ENCODE results near the gene GATA3. TPM values are rescaled to one million over a fixed set of nuclear protein-coding genes. Genes with fewer than 3 reads are reported as not detected.

GATA3 gene
- total and polyA plus RNA-seq, 8 donors, result 1.7 to 4.7 (median 2.7) TPM

DNA sequence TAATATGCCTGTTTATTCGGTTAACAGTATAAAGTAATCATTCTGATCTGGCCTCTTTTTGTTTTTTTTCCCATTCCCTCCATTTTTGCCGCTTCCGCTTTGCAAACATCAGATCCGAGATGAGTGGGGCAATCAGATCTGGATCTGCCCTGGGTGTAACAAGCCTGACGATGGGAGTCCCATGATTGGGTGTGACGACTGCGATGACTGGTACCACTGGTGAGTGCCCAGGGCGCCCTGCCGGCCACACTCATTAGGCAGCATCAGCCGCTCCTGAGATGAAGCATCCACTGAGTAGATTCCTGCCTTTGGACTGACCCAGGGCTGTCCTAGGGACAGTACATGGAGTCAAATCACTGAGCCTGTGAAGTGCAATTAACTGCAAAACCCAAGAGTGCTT lies 40.9 kb upstream of the GATA3 start:
- H3K27me3 ChIP-seq, result no peaks in the 10 kb centered on the region
- DNase-seq (no peak), ATAC-seq (no peak)
- H3K36me3 ChIP-seq, result peaks cover 0 to 57% of the 10 kb centered on the region in 2 donors
- intact Hi-C loops (cut with DNase I), result no loop called here
- TF ChIP-seq, protein P1, sequence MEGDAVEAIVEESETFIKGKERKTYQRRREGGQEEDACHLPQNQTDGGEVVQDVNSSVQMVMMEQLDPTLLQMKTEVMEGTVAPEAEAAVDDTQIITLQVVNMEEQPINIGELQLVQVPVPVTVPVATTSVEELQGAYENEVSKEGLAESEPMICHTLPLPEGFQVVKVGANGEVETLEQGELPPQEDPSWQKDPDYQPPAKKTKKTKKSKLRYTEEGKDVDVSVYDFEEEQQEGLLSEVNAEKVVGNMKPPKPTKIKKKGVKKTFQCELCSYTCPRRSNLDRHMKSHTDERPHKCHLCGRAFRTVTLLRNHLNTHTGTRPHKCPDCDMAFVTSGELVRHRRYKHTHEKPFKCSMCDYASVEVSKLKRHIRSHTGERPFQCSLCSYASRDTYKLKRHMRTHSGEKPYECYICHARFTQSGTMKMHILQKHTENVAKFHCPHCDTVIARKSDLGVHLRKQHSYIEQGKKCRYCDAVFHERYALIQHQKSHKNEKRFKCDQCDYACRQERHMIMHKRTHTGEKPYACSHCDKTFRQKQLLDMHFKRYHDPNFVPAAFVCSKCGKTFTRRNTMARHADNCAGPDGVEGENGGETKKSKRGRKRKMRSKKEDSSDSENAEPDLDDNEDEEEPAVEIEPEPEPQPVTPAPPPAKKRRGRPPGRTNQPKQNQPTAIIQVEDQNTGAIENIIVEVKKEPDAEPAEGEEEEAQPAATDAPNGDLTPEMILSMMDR (IDR thresholded peaks at IDR 0.05), result no peak
- no peaks in the 10 kb centered on the region for H3K9me3 ChIP-seq
- H3K4me1 ChIP-seq, result no peaks in the 10 kb centered on the region
- H3K27ac ChIP-seq, result no peak overlapping the region
- no peak overlapping the region for H3K4me3 ChIP-seq

DNA sequence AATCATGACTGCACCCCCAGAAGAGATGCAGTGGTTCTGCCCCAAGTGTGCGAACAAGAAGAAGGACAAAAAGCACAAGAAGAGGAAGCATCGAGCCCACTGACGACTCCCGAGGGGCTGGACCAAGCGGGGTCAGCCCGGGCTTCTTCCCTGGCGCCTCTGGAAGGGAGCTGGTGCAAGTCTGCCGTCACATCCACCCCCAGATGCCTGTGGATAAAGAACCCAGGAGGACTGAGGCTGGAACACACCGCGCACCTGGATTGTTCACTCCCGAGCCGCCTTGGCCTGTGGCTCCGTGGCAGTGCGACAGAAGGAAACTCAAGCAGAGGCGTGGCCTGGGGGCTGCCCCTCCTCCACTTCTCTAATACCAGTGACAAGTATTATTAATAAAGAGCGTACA lies 39.8 kb upstream of the GATA3 start:
- intact Hi-C loops (cut with DNase I), result no loop called here
- H3K4me1 ChIP-seq, result no peaks in the 10 kb centered on the region
- DNase-seq, result no peak
- no peak overlapping the region for H3K27ac ChIP-seq
- no peak for ATAC-seq
- no peak overlapping the region for H3K4me3 ChIP-seq
- H3K36me3 ChIP-seq, result peaks cover 0 to 48% of the 10 kb centered on the region in 2 donors
- H3K9me3 ChIP-seq, result no peaks in the 10 kb centered on the region
- no peaks in the 10 kb centered on the region for H3K27me3 ChIP-seq
- TF ChIP-seq, protein P1 (IDR thresholded peaks at IDR 0.05), result no peak

GRCh38 chr10:8017277-8017676 lies 37.2 kb upstream of the GATA3 start:
- H3K4me1 ChIP-seq, result no peaks in the 10 kb centered on the region
- ATAC-seq (no peak), DNase-seq (no peak)
- no peak overlapping the region for H3K4me3 ChIP-seq
- TF ChIP-seq, protein P1 (IDR thresholded peaks at IDR 0.05), result no peak
- H3K27ac ChIP-seq, result no peak overlapping the region
- no peaks in the 10 kb centered on the region for H3K9me3 ChIP-seq
- H3K36me3 ChIP-seq, result peaks cover 0 to 28% of the 10 kb centered on the region in 2 donors
- no peaks in the 10 kb centered on the region for H3K27me3 ChIP-seq
- intact Hi-C loops (cut with DNase I), result no loop called here

DNA sequence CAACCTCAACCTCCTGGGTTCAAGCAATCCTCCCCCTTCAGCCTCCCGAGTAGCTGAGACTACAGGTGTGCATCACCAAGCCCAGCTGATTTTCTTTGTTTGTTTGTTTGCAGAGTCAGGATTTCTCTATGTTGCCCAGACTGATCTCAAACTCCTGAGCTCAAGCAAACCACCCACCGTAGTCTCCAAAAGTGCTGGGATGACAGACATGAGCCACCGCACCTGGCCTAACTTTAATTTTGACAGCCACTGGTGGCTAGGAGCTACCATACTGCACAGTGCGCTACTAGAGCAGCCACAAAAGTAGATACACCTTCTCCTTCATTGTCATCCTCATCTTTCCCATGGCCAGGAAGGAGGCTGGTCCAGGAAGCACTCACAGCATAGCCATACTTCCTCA lies 31.2 kb upstream of the GATA3 start:
- intact Hi-C loops (cut with DNase I), result no loop called here
- Histone ChIP-seq H3K36me3 (no peaks in the 10 kb centered on the region), H3K27ac (no peak overlapping the region), H3K27me3 (peaks cover 9 to 41% of the 10 kb centered on the region in 2 donors), H3K4me3 (no peak overlapping the region), H3K9me3 (no peaks in the 10 kb centered on the region), H3K4me1 (no peaks in the 10 kb centered on the region)
- no peak for ATAC-seq
- DNase-seq, result no peak
- TF ChIP-seq, protein P1 (IDR thresholded peaks at IDR 0.05), result no peak

GRCh38 chr10:8023851-8024250 lies 30.6 kb upstream of the GATA3 start:
- ATAC-seq, result no peak
- intact Hi-C loops (cut with DNase I), result no loop called here

More at GRCh38 chr10:8023851-8024250, 30.6 kb upstream of the GATA3 start:
- no peak for DNase-seq
- no peaks in the 10 kb centered on the region for H3K36me3 ChIP-seq
- TF ChIP-seq, protein P1 (IDR thresholded peaks at IDR 0.05), result no peak
- no peak overlapping the region for H3K4me3 ChIP-seq
- no peak overlapping the region for H3K27ac ChIP-seq
- no peaks in the 10 kb centered on the region for H3K4me1 ChIP-seq
- no peaks in the 10 kb centered on the region for H3K9me3 ChIP-seq
- H3K27me3 ChIP-seq, result peaks cover 9 to 41% of the 10 kb centered on the region in 2 donors

All from left lung (tissue), 10 donors.